CD4-positive, alpha-beta T cell treated with Interleukin-15 for 4 hours (primary cell): ENCODE measurements around the gene PSMD11.

Source experiments
- DNase-seq: peaks from one replicate; pipeline ENCODE4 v3.0.0-alpha.2; 2020; ENCODE audit warnings: low spot score

Gene PSMD11

DNA sequence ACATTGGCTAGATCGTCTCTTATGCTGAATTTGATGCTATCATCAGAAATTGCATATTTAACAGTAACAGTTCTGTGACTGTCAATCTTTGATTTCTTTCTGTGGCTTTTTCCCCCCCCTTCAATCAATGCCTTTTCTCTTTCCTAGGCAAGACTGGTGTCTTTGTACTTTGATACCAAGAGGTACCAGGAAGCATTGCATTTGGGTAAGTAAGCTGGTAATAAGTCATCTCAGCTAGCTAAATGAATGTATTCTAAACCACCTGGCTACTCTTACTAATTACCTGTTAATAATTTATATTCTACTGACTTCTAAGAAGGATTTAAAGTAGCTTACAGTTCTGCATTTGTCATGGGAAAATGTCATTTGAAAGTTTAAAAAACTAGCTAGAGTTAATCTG is 20.1 kb downstream of the PSMD11 start:
- DNase-seq: no peak

DNA sequence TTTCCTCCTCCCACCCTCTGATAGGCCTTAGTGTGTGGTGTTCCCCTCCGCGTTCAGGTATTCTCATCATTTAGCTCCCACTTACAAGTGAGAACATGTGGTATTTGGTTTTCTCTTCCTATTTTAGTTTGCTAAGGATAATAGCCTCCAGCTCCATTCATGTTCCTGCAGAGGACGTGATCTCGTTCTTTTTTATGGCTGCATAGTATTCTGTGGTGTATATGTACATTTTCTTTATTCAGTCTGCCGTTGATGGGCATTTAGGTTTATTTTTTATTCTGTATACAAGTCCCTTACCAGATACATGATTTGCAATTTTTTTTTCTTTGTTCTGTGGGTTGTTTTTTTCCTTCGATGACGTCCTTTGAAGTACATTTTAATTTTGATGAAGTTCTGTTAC is 23.6 kb downstream of the PSMD11 start:
- no peak for DNase-seq

DNA sequence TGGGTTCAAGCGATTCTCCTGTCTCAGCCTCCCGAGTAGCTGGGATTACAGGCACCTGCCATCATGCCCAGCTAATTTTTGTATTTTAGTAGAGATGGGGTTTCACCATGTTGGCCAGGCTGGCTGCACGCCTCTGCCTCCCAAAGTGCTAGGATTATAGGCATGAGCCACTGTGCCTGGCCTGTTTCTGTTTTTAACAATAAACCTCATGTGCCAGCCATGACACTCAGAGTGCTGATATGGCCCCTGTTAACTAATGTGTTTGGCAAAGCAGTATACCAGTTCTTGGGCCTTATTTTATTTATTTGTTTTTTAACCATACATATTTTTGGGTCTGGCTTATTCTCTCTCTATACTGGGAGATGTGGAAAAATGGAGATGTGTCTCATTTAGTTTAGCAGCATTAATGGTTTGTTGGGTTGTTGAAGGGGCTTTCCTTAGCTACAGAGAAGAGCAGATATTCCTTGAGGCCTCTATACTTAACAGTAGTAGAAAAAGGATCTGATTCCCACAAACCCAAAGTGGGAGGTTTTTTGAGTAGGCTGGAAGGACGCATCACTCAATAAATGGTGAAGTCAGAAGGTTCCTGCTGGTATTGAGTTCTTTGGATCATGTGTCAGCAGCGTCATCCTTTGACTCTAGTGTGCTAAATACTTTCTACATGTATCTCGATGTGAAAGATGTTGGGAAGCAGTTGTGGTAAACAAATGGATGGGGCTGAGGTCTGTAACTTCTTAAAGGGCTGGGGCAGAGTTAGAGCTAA is 26.3 kb downstream of the PSMD11 start:
- DNase-seq: no peak

DNA sequence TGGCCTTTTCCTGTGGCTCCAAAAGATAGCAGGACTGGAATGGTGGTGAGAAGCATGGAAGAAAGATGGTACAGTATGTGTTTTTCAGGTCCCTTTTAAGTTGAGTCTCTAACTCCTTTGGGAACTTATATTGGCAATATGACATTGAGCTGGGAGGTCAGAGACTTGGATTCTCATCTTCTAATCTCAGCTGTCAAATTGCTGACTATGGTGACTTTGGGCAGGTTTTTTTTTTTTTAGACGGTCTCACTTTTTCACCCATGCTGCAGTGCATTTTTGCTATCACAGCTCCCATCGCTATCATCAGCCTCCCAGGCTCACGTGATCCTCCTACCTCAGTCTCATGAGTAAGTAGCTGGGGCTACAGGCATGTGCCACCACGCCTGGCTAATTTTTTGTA is 27.3 kb downstream of the PSMD11 start:
- DNase-seq: no peak

DNA sequence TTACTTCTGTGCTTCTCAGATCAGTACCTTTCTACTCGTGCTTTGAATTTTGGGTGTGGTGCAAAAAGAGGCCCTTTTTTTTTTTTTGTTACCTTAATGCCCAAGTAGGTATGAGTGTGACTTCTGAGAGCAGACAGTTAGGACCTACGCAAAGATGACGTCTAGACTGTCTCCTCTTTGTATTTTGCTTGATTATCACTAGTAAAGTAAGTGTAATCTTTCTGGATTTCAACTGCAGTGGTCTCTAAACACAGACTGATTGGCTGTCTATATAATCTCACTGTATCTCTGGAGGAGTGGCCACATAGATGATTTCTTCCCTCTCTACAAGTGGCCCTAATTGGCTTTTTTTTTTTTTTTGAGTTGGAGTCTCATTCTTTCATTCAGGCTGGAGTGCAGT is 30.9 kb downstream of the PSMD11 start:
- no peak for DNase-seq

DNA sequence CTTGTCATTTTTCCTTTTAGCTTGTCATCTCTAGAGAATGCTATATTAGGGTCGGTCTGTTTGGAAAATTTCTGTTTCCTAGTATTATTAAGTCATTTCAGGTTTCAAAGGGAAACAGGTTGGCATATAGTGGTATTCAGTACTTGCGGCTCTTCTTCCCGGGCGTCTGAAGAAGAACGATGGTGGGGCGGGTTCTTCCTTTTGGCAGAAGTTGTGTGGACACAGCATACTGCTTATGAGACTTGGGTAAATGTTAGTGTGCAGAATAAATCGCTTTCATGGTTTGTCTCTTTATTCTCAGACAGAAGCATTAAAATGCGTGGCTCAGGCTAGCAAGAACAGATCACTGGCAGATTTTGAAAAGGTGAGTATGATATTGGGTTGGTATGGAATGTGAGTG is 32.9 kb downstream of the PSMD11 start:
- no peak for DNase-seq

DNA sequence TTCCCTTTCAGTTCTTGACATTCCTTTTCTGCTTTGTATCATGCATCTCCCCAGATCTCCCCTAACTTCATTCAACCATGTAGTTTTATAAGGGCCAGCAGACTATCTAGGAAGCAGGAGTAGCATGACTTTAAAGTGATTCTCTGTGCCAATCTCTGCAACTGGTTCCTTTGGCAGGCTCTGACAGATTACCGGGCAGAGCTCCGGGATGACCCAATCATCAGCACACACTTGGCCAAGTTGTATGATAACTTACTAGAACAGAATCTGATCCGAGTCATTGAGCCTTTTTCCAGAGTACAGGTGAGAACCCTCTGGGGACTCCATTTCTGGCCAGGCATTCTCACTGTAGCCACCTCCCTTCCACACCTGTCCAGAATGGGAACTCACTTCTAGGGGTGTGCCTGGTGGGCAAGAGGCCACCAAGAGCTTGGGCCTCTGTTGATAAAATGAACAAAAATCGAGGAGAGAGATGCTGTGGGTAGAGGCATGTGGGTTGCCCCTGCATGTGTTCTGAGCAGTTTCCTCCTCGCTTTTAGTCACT is 34.8 kb downstream of the PSMD11 start:
- no peak for DNase-seq

DNA sequence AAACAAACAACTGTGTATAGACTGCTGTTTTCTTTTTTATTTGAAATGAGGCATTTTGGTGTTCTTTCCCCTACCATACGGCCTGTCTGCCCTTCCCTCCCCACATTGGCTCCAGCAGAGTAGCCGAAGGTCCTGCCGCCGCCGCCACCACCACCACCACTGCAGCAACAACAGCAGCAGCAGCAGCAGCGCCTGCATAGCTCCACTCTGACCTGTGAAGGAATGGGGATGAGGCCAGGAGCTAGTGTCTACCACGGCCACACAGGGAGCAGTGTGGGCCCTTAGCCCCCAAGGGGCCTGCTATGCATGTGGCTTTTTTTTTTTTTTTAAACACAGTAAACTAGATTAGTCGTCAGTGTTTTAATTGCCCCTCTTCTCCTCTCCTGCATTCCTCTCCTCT is 36.9 kb downstream of the PSMD11 start:
- no peak for DNase-seq

DNA sequence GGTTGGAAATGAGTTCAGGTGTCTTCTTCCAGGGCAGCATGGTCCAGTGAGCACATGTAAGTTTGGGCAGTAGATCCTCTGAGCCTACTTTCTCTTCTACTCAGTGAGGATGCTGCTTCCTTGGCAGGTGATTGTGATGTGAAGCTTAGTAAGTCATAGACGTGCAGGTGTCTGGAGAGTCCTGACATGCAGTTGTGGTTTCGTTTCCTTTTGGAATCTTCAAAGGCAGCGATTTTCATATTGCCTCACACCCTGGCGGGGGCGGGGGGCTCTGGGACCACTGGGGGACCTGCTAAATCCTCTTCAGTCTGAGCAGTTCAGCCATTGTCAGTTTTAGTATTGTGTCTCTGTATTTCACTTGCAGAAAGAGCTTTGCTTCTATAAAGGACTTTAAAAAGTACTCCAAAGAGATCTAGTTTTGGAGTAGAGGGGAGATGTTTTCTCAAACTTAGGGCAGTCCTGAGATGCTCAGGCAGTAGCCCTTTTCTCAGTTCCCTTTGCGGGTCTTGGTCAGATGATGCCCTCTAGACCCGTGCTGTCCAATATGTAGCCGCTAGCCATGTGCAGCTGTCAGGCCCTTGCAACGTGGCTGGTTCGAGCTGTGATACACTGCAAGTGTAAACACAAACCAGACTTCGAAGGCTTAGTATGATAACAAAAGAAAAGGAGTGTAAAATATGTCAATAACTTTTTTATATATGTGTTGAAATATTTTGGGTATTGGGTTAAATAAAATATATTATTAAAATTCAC is 38.4 kb downstream of the PSMD11 start:
- no peak for DNase-seq

DNA sequence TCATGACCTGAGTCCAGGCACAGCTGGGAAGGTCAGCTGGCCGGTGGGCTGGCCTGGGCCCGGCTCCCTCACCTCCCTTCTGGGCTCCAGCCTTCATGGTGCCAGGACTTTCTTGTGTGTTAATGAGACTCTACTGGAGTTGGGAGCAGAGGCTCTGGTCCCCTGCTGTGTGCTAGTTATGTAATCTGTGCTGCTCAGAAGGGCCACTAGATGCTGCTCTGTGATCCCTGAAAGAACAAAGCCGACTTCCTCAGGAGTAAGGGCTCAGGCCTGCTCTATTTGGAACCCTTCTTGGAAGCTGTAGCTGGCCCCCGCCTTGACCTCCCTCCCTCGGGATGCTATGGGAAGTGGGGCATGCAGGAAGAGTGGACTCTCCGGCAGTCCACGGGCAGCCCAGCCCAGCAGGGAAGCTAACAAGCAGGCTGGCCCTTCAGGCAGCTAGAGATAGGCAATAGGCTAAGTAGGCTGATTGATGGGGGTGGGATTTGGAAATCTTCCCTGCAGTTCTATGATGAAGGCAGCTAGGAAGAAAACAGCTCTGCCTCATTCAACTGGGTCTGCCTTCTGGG is 39.2 kb downstream of the PSMD11 start:
- peak; percentile 50 for DNase-seq

DNA sequence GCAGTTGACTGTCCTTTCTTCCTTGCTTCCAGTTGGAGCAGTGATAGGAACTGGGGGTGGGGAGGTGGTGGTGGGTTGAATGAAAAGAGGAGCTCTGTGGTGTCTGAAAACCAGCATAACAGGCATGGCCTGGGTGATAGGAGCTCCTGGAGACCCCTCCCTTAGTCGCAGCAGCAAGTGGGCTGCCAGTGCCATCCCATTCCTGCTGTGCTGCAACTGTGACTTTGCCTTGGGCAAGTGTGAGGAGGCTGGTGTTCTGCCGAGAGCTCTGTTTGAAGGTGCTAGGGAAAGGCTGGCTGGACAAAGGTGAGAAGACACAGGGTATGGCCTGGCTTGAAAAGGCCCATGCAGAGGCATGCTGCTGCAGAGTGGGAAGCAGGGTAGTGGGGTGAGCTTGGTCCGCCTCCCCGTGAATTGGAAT is 39.7 kb downstream of the PSMD11 start:
- DNase-seq: no peak

DNA sequence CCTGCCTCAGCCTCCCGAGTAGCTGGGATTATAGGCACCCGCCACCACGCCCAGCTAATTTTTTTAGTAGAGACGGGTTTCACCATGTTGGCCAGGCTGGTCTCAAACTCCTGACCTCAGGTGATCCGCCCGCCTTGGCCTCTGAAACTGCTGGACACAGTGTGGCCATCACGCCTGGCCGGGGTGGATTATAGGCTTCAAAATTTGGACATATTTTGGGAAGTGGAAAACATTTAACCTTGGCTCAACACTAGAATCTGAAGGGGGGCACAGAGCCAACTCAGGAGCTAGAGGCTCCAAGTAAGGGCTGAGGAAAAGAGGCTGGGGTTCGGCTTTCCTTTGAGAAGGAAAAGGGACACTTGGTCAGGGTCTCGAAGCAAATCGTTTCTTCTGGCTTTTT is 40.3 kb downstream of the PSMD11 start:
- DNase-seq: no peak

DNA sequence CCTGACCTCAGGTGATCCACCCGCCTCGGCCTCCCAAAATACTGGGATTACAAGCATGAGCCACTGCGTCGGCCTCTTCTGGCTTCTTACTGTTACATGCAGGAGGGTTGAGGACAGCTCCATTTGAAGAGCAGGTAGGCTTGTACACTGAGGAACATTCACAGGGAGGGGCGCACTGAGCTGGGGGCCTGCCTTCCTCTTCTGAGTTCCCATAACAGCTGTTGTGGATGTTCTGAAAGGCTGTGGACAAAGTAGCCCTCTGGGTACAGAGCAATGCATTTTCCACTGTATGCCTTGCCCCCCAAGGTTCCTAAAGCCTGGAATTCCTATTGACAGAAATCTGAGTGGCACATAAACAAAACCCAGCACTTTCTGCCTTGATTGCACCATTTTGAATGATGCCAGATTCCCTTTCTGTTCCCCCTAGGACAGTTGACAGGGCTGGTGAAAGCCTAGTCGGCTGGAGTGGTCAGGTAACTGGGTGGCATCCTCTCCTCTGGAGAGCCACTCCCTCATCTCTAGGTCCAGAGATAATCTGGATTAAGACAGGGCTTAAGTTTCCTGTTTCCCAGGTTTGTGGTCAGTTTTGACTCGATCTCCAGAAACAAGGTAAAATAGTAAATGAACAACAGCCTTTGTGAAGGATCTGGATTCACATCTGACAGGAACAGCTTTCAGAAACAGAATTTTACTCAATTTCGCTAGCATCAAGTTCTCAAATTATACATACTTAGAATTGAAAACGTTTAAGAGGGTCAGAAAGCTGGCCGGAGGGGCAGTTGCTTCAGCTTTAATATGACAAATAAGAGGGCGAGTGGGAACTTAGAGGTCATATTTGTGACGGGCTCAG is 41.2 kb downstream of the PSMD11 start:
- no peak for DNase-seq

DNA sequence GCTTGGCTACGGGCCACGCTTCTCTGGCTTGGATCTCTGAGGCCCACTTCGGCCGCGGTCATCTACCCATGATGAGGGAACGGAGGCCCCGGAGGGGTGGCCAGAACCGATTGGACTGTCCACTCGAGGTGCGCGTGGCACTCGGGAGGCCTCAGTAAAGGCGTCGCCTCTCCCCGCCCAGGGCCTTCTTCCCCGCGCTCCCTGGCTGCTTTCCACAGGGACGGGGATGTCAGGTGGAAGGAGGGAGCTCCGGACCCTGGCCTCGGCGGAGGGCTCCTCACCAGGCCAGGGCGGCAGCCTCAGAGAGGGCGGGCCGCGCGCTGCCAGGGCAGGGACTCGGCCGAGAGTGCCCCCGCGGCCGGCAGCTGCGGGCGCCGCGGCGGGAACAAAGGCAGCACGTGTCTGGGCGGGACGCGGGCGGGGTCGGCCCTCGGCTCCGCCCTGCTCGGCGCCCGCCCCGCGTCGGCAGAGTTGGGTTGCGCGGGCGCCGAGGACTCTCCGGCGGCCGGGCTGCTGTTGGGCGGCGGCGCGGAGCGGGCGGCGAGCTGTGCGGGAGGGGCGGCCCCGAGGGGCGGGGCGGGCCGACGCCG is 41.9 kb downstream of the PSMD11 start:
- peak; percentile 59 for DNase-seq

DNA sequence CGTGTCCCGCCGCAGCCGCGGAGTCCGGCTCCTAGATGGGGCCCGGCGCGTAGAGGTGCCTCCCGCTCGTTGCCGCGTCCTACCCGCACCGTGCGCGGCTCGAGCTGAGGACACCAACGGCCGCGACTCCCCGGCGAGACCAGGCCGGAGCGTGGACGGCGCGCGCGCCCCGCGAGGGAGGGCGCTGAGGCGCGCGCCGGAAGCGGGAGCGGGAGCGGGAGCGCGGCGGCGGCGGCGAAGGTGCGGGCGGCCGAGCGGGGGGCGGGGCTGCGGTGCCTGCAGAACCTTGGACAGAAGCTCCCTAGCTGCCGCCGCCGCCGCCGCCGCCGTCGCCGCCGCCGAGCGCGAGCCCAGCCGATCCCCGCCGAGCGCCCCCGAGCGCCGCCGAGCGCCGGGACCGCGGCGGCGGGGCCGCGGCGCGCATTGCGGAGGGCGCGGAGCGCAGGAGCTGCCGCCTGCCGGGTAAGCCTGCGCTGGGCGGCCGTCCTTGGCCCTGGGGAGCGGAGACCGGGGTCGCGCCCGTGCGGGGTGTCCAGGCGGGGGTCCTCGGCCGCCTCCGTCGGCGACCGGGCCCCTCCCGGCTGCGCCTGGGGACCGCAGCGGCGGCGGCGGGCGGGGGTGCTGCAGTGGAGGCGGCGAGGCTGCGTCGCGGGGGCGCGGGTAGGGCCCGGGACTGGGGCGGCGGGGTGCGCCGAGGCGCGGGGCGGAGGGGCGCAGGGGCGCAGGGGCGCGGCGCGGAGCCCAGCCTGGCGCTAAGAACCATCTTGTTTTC is 42.6 kb downstream of the PSMD11 start, which contains the start of gene CDK5R1:
TSS of gene CDK5R1 (plus strand) at position 293 of the 772 bp plus-strand sequence. CDS start 628 bp downstream, outside the sequence.
- peak; percentile 65 for DNase-seq

DNA sequence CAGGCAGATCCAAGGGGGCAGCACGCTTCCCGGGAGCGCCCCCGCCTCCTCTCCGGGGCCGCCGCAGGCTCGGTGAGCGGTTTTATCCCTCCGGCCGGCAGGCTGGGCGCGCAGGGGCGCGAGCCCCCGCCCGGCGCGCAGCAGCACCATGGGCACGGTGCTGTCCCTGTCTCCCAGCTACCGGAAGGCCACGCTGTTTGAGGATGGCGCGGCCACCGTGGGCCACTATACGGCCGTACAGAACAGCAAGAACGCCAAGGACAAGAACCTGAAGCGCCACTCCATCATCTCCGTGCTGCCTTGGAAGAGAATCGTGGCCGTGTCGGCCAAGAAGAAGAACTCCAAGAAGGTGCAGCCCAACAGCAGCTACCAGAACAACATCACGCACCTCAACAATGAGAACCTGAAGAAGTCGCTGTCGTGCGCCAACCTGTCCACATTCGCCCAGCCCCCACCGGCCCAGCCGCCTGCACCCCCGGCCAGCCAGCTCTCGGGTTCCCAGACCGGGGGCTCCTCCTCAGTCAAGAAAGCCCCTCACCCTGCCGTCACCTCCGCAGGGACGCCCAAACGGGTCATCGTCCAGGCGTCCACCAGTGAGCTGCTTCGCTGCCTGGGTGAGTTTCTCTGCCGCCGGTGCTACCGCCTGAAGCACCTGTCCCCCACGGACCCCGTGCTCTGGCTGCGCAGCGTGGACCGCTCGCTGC is 43.3 kb downstream of the PSMD11 start:
- no peak for DNase-seq

DNA sequence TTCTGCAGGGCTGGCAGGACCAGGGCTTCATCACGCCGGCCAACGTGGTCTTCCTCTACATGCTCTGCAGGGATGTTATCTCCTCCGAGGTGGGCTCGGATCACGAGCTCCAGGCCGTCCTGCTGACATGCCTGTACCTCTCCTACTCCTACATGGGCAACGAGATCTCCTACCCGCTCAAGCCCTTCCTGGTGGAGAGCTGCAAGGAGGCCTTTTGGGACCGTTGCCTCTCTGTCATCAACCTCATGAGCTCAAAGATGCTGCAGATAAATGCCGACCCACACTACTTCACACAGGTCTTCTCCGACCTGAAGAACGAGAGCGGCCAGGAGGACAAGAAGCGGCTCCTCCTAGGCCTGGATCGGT is 43.9 kb downstream of the PSMD11 start:
- no peak for DNase-seq

DNA sequence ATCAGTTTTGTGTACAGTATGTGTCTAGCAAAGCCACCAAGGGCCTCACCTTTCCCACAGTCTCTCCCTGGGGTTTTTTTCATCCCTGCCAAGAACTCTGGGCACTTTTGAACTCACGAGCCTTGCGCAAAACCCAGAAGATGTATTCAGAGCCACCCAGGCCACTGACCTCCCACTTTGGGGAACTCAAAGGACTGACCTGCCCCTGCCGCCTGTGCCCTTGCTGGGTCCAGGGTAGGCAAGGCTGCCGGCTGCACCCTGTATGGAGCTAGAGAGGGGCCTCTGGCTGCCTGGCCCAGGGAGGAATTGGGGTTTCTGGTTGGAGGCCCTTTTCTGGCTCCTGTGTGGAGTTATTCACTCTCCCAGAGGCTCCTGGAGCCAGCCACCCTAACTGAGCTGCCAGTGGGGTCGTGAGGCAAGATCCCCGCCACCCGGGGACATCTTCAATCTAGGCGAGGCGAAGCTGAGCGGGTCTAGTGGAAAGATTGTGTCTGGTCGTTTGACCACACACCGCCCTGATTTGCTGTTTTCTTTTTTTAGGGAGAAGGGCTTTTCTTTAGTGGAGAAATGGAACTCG is 44.4 kb downstream of the PSMD11 start:
- no peak for DNase-seq

DNA sequence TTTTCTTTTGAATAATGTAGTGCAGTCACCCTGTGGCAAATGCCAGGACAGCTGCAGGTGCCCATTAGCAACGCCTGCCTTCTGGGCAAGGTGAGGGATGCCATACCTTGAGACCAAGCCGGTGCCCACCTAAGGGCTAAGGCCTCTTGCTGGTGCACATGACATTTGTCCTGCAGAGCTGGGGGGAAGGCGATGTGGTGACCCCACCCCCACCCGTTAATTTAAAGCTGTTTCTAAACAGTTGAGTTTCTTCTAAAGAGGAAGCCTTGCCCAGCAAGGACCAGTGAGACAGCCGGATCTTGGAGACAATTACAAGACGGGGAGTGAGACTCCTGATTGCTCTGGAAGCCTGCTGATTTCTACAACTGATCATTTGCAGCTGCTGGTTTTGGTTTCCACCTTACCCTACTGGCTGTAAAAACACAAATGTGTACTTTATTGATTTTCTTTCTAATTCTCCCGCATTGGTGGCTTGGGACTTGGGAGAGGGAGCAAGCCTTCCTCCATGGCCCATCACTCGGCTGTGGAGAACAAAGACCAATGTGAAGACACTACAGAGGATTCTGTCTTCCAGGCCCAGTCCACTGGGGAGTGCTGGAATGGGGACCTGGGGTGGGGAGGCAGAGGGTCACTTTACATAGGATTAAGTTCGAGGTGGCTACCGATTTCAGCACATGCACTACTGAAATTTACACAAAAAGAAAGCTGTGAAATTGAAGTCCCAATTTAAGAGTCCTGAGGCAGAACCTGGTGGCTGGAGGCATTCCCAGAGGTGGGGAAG is 45.2 kb downstream of the PSMD11 start:
- no peak for DNase-seq
